GM12892 (cell line): ENCODE results near the gene ATP1A1.

Source experiments
- POLR2A ChIP-seq: IDR thresholded peaks from 2 replicates; pipeline ENCODE4 v1.6.1; 2011; ENCODE audit warnings: low read depth, low read length, control low read depth
- POLR2AphosphoS5 ChIP-seq: IDR thresholded peaks from 2 replicates; pipeline ENCODE4 v1.6.1; 2011; ENCODE audit warnings: low read depth, low read length, control low read depth
- TAF1 ChIP-seq: IDR thresholded peaks from 2 replicates; pipeline ENCODE4 v1.6.1; 2011; ENCODE audit warnings: low read depth, mild to moderate bottlenecking, control low read depth, low read length, borderline replicate concordance

DNA sequence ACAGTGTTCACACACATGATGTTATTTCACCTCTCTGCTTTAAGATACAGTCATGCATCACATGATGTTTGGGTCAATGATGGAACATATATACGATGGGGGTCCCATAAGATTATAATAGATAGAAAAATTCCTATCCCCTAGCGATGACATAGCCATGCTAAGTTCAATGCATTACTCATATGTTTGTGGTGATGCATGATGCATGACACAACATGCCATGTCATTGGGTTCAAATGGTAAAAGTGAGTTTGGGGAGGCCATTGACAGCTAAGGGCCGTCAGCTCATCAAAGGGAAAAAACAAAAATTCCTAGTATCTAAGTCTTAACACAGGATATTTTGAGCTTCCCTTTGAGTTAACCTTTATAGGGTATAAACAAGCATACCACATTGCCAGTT lies 73.6 kb downstream of the ATP1A1 start:
- TF ChIP-seq POLR2AphosphoS5: no peak
- TF ChIP-seq TAF1: no peak
- TF ChIP-seq POLR2A: no peak
